ENCODE data around the gene RXFP3.

RXFP3 gene, protein sequence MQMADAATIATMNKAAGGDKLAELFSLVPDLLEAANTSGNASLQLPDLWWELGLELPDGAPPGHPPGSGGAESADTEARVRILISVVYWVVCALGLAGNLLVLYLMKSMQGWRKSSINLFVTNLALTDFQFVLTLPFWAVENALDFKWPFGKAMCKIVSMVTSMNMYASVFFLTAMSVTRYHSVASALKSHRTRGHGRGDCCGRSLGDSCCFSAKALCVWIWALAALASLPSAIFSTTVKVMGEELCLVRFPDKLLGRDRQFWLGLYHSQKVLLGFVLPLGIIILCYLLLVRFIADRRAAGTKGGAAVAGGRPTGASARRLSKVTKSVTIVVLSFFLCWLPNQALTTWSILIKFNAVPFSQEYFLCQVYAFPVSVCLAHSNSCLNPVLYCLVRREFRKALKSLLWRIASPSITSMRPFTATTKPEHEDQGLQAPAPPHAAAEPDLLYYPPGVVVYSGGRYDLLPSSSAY
- 0 reads per million in 3 donors for total RNA-seq

DNA sequence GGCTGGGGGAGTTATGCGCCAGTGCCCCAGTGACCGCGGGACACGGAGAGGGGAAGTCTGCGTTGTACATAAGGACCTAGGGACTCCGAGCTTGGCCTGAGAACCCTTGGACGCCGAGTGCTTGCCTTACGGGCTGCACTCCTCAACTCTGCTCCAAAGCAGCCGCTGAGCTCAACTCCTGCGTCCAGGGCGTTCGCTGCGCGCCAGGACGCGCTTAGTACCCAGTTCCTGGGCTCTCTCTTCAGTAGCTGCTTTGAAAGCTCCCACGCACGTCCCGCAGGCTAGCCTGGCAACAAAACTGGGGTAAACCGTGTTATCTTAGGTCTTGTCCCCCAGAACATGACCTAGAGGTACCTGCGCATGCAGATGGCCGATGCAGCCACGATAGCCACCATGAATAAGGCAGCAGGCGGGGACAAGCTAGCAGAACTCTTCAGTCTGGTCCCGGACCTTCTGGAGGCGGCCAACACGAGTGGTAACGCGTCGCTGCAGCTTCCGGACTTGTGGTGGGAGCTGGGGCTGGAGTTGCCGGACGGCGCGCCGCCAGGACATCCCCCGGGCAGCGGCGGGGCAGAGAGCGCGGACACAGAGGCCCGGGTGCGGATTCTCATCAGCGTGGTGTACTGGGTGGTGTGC is at the start of gene RXFP3:
Gene RXFP3, plus strand, starts transcription at position 6 of the 636 bp plus-strand sequence. Its CDS starts 355 bp downstream, at position 361.
- H3K27me3 ChIP-seq (replicated peaks; ENCODE audit: control insufficient read depth, insufficient read depth, low read length, poor library complexity, severe bottlenecking) = peaks cover 15% of the 10 kb centered on the region
- H3K27ac ChIP-seq (ENCODE audit: insufficient read depth, low read length, poor library complexity, severe bottlenecking) = no peak within 1 kb of the TSS
- H3K4me3 ChIP-seq (ENCODE audit: insufficient read depth, low read depth, low read length, poor library complexity, severe bottlenecking) = no peak within 1 kb of the TSS
- H3K9me3 ChIP-seq (ENCODE audit: control insufficient read depth, low read length) = no peaks in the 10 kb centered on the region
- no peak for DNase-seq
- no peaks in the 10 kb centered on the region for H3K4me1 ChIP-seq (ENCODE audit: control insufficient read depth, insufficient read depth, low read length, poor library complexity, severe bottlenecking)
- no peaks in the 10 kb centered on the region for H3K36me3 ChIP-seq (ENCODE audit: control insufficient read depth, insufficient read depth, low read length)

DNA sequence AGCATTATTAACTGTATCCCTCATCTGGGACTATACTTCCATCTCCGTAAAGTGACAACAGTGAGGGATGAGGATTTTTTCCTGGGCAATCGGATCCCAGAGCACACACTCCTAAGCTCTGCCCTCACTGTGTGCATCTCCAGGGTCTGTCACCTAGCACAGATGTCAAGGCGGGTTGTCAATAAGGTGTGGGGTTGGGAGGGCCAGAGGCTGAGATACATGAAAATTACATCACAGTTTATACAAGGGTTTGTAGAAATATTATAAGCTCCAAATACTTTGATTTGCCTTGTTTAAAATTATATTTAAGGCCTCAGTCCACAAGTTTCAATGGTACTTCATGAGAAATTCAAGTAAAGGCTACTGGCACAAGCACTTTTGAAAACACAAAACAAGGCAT is 48.9 kb upstream of the RXFP3 start:
- H3K4me3 ChIP-seq (ENCODE audit: insufficient read depth, low read depth, low read length, poor library complexity, severe bottlenecking) = no peak overlapping the region
- no peaks in the 10 kb centered on the region for H3K36me3 ChIP-seq (ENCODE audit: control insufficient read depth, insufficient read depth, low read length)
- H3K27ac ChIP-seq (ENCODE audit: insufficient read depth, low read length, poor library complexity, severe bottlenecking) = no peak overlapping the region
- no peaks in the 10 kb centered on the region for H3K9me3 ChIP-seq (ENCODE audit: control insufficient read depth, low read length)
- no peak for DNase-seq
- no peaks in the 10 kb centered on the region for H3K4me1 ChIP-seq (ENCODE audit: control insufficient read depth, insufficient read depth, low read length, poor library complexity, severe bottlenecking)
- H3K27me3 ChIP-seq (replicated peaks; ENCODE audit: control insufficient read depth, insufficient read depth, low read length, poor library complexity, severe bottlenecking) = no peaks in the 10 kb centered on the region

DNA sequence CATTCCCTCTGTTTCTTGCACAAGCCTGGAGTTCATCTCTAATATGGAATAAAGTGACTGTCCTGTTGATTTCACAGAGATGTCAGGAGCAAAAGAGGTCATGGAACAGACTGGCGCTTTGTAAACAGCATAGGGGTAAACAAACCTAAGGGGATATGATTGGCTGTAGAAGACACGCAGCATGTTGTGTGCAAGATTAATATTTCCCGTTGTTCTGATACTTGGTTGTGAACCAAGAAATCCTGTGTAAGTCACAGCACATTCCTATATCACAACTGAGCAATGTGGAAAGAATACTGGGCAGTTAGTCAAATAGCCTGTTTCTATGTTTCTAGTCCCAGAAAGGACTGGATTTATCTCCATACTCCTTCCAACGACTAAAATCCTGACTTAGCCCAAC is 47.6 kb upstream of the RXFP3 start:
- Histone ChIP-seq H3K9me3 (ENCODE audit: control insufficient read depth, low read length) (no peaks in the 10 kb centered on the region), H3K27ac (ENCODE audit: insufficient read depth, low read length, poor library complexity, severe bottlenecking) (no peak overlapping the region), H3K27me3 (replicated peaks; ENCODE audit: control insufficient read depth, insufficient read depth, low read length, poor library complexity, severe bottlenecking) (no peaks in the 10 kb centered on the region), H3K4me1 (ENCODE audit: control insufficient read depth, insufficient read depth, low read length, poor library complexity, severe bottlenecking) (no peaks in the 10 kb centered on the region), H3K4me3 (ENCODE audit: insufficient read depth, low read depth, low read length, poor library complexity, severe bottlenecking) (no peak overlapping the region), H3K36me3 (ENCODE audit: control insufficient read depth, insufficient read depth, low read length) (no peaks in the 10 kb centered on the region)
- DNase-seq = no peak

DNA sequence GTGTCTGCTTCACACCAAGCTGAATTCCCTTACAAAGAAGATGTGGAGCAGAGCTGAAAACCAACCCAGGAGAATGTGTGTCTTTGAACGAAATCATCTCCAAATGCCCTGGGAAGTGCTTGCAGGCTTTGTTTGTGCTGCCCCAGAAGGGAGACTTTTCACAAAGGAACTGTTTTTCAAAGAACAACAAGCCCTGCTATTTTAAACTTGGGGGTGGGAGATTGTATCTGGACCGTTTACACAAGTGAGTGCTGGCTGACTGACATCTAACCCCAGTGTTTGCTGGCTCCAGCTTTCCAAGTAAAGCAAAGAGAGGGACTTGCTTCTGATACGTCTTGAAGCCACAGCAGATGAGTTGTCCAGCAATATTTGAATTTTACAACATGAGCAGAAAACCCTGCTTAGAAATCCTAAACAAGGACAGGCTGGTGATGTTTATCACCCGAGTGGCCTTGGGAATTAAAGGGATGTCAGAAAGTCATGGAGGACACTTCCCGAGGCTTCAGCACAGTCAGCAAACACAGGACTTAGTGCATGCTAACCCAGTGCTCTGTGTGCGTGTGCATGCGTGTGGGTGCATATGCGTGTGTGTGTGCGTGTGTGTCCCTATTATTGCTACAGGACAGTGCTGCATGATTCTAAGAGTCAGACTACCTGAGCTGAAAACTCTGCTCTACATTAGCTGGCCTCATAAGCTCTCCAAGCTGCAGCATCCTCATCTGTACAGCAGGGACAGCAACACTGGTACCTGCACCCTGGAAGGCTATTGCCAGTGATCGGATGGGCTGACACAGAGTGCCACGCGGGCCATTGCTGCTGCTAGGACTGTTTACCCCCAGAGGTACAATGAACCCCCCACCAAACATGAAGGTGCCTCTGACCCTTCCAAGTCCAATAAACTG is 45.8 kb upstream of the RXFP3 start:
- no peak for DNase-seq
- Histone ChIP-seq H3K36me3 (ENCODE audit: control insufficient read depth, insufficient read depth, low read length) (no peaks in the 10 kb centered on the region), H3K27ac (ENCODE audit: insufficient read depth, low read length, poor library complexity, severe bottlenecking) (no peak overlapping the region), H3K4me3 (ENCODE audit: insufficient read depth, low read depth, low read length, poor library complexity, severe bottlenecking) (no peak overlapping the region), H3K4me1 (ENCODE audit: control insufficient read depth, insufficient read depth, low read length, poor library complexity, severe bottlenecking) (no peaks in the 10 kb centered on the region), H3K9me3 (ENCODE audit: control insufficient read depth, low read length) (no peaks in the 10 kb centered on the region), H3K27me3 (replicated peaks; ENCODE audit: control insufficient read depth, insufficient read depth, low read length, poor library complexity, severe bottlenecking) (no peaks in the 10 kb centered on the region)

DNA sequence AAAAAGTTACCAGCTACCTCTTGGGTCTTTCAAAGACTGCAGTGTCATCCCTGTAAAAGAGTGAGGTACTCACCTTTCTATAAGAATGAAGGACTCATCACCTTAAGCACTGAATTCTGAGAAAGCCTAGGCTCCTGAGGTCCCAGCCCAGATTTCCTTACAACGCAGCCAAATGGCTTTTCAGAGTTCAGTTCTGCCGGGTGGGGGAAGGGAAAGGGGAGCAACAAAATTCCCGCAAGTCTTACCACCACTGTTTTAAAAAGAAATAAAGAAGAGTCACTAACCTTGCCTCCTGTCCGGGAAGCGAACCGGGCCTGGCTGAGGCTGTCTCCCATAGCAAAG is 44.8 kb upstream of the RXFP3 start:
- Histone ChIP-seq H3K27ac (ENCODE audit: insufficient read depth, low read length, poor library complexity, severe bottlenecking) (no peak overlapping the region), H3K36me3 (ENCODE audit: control insufficient read depth, insufficient read depth, low read length) (no peaks in the 10 kb centered on the region), H3K9me3 (ENCODE audit: control insufficient read depth, low read length) (no peaks in the 10 kb centered on the region), H3K4me3 (ENCODE audit: insufficient read depth, low read depth, low read length, poor library complexity, severe bottlenecking) (no peak overlapping the region), H3K27me3 (replicated peaks; ENCODE audit: control insufficient read depth, insufficient read depth, low read length, poor library complexity, severe bottlenecking) (no peaks in the 10 kb centered on the region), H3K4me1 (ENCODE audit: control insufficient read depth, insufficient read depth, low read length, poor library complexity, severe bottlenecking) (no peaks in the 10 kb centered on the region)
- no peak for DNase-seq

DNA sequence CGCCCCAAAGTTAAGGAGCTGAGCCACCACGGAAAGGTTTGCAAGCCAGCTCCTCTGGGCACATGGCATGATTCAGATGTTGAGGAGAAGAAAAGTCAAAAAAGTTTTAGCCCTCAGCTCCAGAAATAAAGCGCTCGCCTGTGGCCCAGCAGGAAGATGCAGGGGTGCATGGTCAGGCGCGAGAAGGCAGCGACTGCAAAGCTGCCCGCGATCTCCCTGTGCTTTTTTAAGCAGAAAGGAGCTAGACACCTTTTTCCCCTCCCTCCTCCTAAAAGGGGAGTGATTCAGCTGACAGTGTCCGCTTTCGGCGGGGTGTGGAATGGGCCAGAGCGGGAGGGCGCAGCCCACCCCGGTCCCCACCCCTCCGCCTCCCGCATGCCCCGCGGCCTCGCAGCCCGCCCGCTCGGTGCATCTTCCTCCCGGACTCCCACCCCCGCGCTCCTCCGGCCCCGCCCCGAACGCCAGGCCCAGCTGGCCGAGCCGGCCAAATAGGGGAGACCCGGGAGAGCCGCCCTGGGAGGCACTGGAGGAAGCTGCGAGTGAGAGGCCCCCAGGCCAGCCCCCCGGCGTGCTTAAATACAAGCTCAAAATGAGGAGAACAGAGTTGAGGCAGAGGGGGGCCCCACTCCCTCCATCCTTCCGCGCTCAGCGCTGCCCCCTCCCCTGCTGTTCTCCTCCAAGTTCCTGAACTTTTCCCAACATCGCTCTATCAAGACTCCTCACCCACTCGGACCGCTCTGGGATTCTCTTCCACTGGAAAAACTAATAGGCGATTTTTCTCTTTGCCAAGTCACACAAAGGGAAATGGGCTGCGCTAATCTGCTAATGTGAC is 44.2 kb upstream of the RXFP3 start, which contains the start of gene ADAMTS12:
Gene ADAMTS12, minus strand, starts transcription at position 203 of the 832 bp plus-strand sequence. Its CDS starts 134 bp downstream, at position 69.
- Histone ChIP-seq H3K9me3 (ENCODE audit: control insufficient read depth, low read length) (no peaks in the 10 kb centered on the region), H3K27me3 (replicated peaks; ENCODE audit: control insufficient read depth, insufficient read depth, low read length, poor library complexity, severe bottlenecking) (no peaks in the 10 kb centered on the region), H3K36me3 (ENCODE audit: control insufficient read depth, insufficient read depth, low read length) (no peaks in the 10 kb centered on the region), H3K4me3 (ENCODE audit: insufficient read depth, low read depth, low read length, poor library complexity, severe bottlenecking) (no peak within 1 kb of the TSS), H3K27ac (ENCODE audit: insufficient read depth, low read length, poor library complexity, severe bottlenecking) (no peak within 1 kb of the TSS), H3K4me1 (ENCODE audit: control insufficient read depth, insufficient read depth, low read length, poor library complexity, severe bottlenecking) (no peaks in the 10 kb centered on the region)
- no peak for DNase-seq

DNA sequence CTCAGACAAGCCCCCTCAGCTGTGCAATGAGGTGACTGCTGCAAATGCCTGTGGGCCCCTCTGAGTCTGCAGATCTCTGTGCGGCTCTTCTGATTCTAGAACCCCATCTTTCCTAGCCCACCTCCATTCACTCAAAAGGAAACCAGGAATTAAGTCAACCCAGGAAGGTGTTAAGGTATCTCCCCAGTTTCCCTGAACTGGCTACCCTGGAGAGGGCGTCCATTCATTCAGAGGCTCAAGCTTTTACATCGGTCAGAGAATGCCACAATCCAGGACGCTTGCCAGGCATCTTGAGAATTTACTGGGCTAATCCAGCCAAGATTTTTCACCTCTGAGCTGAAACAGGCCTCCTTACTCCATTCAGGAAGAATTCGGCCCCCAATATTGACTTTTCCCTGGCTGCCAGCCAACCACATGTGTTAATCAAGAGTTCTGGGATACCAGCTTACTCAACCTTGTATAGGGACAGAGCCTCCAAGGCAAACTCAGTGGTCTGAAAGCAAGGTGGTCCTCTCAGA is 43.5 kb upstream of the RXFP3 start:
- Histone ChIP-seq H3K9me3 (ENCODE audit: control insufficient read depth, low read length) (no peaks in the 10 kb centered on the region), H3K27me3 (replicated peaks; ENCODE audit: control insufficient read depth, insufficient read depth, low read length, poor library complexity, severe bottlenecking) (no peaks in the 10 kb centered on the region), H3K27ac (ENCODE audit: insufficient read depth, low read length, poor library complexity, severe bottlenecking) (no peak overlapping the region), H3K4me1 (ENCODE audit: control insufficient read depth, insufficient read depth, low read length, poor library complexity, severe bottlenecking) (no peaks in the 10 kb centered on the region), H3K4me3 (ENCODE audit: insufficient read depth, low read depth, low read length, poor library complexity, severe bottlenecking) (no peak overlapping the region), H3K36me3 (ENCODE audit: control insufficient read depth, insufficient read depth, low read length) (no peaks in the 10 kb centered on the region)
- no peak for DNase-seq

DNA sequence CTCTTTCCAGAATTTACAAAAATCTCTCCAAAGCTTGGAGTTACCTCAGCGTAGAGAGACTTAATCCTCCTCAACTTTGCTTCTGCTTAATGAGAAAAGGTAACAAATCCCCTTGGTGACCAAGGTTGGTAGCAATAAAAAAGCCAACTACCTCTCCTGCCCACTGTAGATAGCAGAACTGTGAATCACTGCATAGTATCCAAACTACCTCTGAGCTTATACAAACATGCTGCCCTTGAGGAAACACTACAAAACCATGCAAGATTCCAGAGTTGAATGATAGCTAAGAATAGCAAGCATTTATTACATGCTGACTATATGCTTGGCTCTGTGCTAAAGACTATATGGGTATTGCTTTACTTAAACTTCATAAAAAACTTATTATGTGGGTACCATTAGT is 41.6 kb upstream of the RXFP3 start:
- no peaks in the 10 kb centered on the region for H3K36me3 ChIP-seq (ENCODE audit: control insufficient read depth, insufficient read depth, low read length)
- no peaks in the 10 kb centered on the region for H3K9me3 ChIP-seq (ENCODE audit: control insufficient read depth, low read length)
- no peak for DNase-seq
- no peaks in the 10 kb centered on the region for H3K4me1 ChIP-seq (ENCODE audit: control insufficient read depth, insufficient read depth, low read length, poor library complexity, severe bottlenecking)
- H3K4me3 ChIP-seq (ENCODE audit: insufficient read depth, low read depth, low read length, poor library complexity, severe bottlenecking) = no peak overlapping the region
- peaks cover 3% of the 10 kb centered on the region for H3K27me3 ChIP-seq (replicated peaks; ENCODE audit: control insufficient read depth, insufficient read depth, low read length, poor library complexity, severe bottlenecking)
- no peak overlapping the region for H3K27ac ChIP-seq (ENCODE audit: insufficient read depth, low read length, poor library complexity, severe bottlenecking)

DNA sequence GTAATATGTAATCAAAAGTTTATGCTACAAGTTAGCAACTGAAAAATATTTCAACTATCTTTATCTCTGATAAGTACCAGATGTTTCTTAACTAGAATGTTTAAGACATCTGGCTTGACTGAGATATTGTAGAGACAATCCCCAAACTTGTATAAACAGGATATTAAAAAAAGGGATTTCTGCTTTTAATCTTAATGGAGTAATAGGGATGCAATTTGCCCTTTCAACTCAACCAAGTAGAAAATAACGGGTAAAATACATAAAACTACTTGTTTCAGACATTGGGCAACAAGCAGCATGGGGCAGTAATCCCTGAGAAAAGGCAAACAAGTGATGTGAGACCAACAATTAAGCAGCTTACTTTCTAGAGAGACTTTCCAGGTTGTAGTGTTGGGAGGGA is 35.0 kb upstream of the RXFP3 start:
- Histone ChIP-seq H3K4me1 (ENCODE audit: control insufficient read depth, insufficient read depth, low read length, poor library complexity, severe bottlenecking) (no peaks in the 10 kb centered on the region), H3K9me3 (ENCODE audit: control insufficient read depth, low read length) (no peaks in the 10 kb centered on the region), H3K27ac (ENCODE audit: insufficient read depth, low read length, poor library complexity, severe bottlenecking) (no peak overlapping the region), H3K27me3 (replicated peaks; ENCODE audit: control insufficient read depth, insufficient read depth, low read length, poor library complexity, severe bottlenecking) (peaks cover 3% of the 10 kb centered on the region), H3K36me3 (ENCODE audit: control insufficient read depth, insufficient read depth, low read length) (no peaks in the 10 kb centered on the region), H3K4me3 (ENCODE audit: insufficient read depth, low read depth, low read length, poor library complexity, severe bottlenecking) (no peak overlapping the region)
- DNase-seq = no peak
